Measurements from ENCODE around the gene TRIM25. TPM values are rescaled to one million over a fixed set of nuclear protein-coding genes. Genes with fewer than 3 reads are reported as not detected.

TRIM25 gene, protein sequence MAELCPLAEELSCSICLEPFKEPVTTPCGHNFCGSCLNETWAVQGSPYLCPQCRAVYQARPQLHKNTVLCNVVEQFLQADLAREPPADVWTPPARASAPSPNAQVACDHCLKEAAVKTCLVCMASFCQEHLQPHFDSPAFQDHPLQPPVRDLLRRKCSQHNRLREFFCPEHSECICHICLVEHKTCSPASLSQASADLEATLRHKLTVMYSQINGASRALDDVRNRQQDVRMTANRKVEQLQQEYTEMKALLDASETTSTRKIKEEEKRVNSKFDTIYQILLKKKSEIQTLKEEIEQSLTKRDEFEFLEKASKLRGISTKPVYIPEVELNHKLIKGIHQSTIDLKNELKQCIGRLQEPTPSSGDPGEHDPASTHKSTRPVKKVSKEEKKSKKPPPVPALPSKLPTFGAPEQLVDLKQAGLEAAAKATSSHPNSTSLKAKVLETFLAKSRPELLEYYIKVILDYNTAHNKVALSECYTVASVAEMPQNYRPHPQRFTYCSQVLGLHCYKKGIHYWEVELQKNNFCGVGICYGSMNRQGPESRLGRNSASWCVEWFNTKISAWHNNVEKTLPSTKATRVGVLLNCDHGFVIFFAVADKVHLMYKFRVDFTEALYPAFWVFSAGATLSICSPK
- total RNA-seq (2022; extraction: Qiagen RNA extraction), result 55.8 to 64.0 TPM (median 58.3 TPM) in 5 replicates

DNA sequence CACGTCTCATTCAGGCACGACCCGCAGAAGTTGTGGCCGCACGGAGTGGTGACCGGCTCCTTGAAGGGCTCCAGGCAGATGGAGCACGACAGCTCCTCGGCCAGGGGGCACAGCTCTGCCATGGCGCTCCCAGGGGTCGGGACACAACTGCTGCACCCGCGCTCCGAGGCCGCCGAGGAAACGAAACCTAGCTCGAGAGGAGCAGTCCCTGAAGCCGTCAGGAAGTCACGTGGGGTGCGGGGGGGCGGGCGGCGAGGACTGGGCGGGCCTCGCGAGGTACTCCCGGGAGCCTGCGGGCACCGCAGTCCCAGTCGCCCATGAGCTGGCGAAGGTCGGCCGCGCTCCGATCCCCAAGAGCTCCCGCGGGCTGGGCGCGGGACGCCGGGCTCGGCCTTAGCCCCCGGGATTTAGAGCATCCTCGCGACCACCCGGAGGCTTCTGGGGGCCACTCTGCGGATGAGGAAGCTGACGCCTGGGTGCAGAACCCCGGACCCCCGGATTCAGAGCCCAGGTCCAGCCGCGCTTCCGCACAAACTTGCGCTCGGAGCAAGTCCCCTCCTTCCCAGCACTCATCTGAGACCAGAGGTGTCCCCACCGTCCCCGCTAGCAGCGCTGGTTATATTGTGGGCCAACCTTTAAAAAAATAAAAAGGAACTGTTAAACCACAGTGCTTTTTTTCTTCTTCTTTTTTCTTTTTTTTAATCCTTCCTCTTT lies at the start of gene TRIM25:
TRIM25 (minus strand) TSS at position 183 of the 714 bp plus-strand sequence; CDS start at position 122, 61 bp downstream.

DNA sequence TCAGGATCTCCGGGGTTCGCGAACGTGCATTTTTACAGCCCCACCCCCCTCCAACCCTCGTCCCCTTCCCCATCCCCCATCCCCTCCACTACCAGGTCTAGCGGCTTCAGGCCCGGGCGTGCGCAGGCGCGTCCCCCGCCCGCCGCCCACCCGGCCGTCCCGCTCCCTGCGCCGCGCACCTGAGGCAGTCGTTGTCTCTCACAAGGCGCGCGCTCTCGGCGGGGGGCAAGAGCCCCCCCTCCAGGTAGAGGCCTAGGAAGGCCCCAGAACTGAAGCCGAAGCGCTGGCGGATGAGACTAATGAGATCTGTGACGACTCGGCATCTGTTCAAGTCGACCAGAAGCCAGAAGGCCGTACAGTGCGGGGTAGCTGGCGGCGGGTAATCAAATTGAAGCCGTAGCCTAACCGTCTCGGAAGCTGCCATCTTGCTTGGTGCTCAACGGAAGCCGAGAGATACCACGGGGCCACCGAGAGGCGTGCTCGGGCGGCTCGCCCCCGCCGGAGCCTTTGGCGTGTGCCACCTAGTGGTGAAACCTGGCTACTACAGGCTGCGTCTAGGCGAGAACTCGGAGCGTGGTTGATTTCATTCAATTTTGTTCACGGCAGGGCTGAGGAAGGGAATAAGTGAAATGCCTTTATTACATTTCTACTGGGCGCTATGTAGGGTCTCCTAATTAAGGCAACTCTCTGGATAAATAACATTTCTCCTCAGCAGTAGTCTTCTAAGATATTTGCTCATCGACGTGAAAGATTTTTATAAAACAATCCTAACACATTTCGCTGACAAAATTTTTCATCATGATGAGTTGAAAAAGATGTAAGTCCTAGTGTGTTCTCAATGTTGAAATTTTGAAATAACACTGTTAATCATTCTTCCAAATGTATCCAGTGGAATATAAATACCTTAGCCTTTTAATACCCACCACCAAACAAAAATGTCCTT lies 47.0 kb upstream of the TRIM25 start, which contains the start of gene COIL:
COIL (minus strand) TSS at position 455 of the 943 bp plus-strand sequence; CDS start at position 424, 31 bp downstream.

Other genes with a start within 250 kb of the TRIM25 start
- gene C17orf67, start 80.1 kb downstream of the TRIM25 start, total RNA-seq (2022; extraction: Qiagen RNA extraction), result 1.2 to 2.3 TPM (median 2.0 TPM) in 5 replicates
- 3.2 to 4.4 TPM (median 3.6 TPM) in 5 replicates for gene DGKE, start 79.9 kb downstream of the TRIM25 start, total RNA-seq (2022; extraction: Qiagen RNA extraction)
- gene COIL, start 47.0 kb upstream of the TRIM25 start, total RNA-seq (2022; extraction: Qiagen RNA extraction), result 15.5 to 18.5 TPM (median 15.8 TPM) in 5 replicates
- 39.0 to 43.2 TPM (median 39.5 TPM) in 5 replicates for gene SCPEP1, start 64.1 kb upstream of the TRIM25 start, total RNA-seq (2022; extraction: Qiagen RNA extraction)
- gene AKAP1, start 171.2 kb upstream of the TRIM25 start, total RNA-seq (2022; extraction: Qiagen RNA extraction), result 50.6 to 57.1 TPM (median 52.5 TPM) in 5 replicates